ENCODE data around the gene IL16.

The IL16 gene

GRCh38 chr15:81331600-81331999 lies 134.9 kb downstream of the IL16 start:
- CTCF ChIA-PET, result no interaction called here
- DNase-seq (ENCODE audit: extremely low spot score), result no peak

GRCh38 chr15:81332326-81332725 lies 135.6 kb downstream of the IL16 start:
- CTCF ChIA-PET, result no interaction called here
- POLR2A ChIA-PET, result no interaction called here
- no peak for TF ChIP-seq HDGF (IDR thresholded peaks at IDR 0.05; ENCODE audit: borderline replicate concordance)
- no peak for DNase-seq (ENCODE audit: extremely low spot score)

More at GRCh38 chr15:81331600-81331999, 134.9 kb downstream of the IL16 start:
- TF ChIP-seq SUZ12 (IDR thresholded peaks at IDR 0.05) (no peak), PKNOX1 (IDR thresholded peaks at IDR 0.05) (no peak), CTBP1 (IDR thresholded peaks at IDR 0.05; ENCODE audit: borderline replicate concordance) (no peak), ARNT (IDR thresholded peaks at IDR 0.05) (no peak), LEF1 (IDR thresholded peaks at IDR 0.05; ENCODE audit: borderline replicate concordance) (no peak), BHLHE40 (IDR thresholded peaks at IDR 0.05; ENCODE audit: borderline replicate concordance) (no peak), SP1 (IDR thresholded peaks at IDR 0.05) (no peak), FOXM1 (IDR thresholded peaks at IDR 0.05; ENCODE audit: borderline replicate concordance) (no peak), L3MBTL2 (conservative IDR thresholded peaks at IDR 0.05) (no peak), TARDBP (IDR thresholded peaks at IDR 0.05) (no peak), ZNF384 (IDR thresholded peaks at IDR 0.05) (no peak)
- POLR2A ChIA-PET, result no interaction called here

GRCh38 chr15:81333363-81333762 lies 136.7 kb downstream of the IL16 start:
- ChIA-PET CTCF (no interaction called here), POLR2A (no interaction called here)
- DNase-seq (ENCODE audit: extremely low spot score), result no peak
- no peak for TF ChIP-seq PKNOX1 (IDR thresholded peaks at IDR 0.05)

- ChIA-PET POLR2A (interaction anchor here (1.7 kb wide), 1 partner anchor 11 kb away, joined by 6 read pairs; the partner anchor contains the start of gene STARD5), CTCF (interaction anchor here (0.6 kb wide), 1 partner anchor 60 kb away, joined by 4 read pairs; no protein-coding TSS in a partner anchor)
- no peak for DNase-seq (ENCODE audit: extremely low spot score)
- TF ChIP-seq HDGF (IDR thresholded peaks at IDR 0.05; ENCODE audit: borderline replicate concordance), result no peak
- no peak for TF ChIP-seq ELF4 (IDR thresholded peaks at IDR 0.05)
- TF ChIP-seq ARNT (IDR thresholded peaks at IDR 0.05), result no peak
- TF ChIP-seq FOXM1 (IDR thresholded peaks at IDR 0.05; ENCODE audit: borderline replicate concordance), result no peak
- no peak for TF ChIP-seq NFRKB (IDR thresholded peaks at IDR 0.05)
- no peak for TF ChIP-seq BHLHE40 (IDR thresholded peaks at IDR 0.05; ENCODE audit: borderline replicate concordance)
- TF ChIP-seq TARDBP (IDR thresholded peaks at IDR 0.05), result no peak
- no peak for TF ChIP-seq ZNF384 (IDR thresholded peaks at IDR 0.05)
- no peak for TF ChIP-seq FOXK2 (IDR thresholded peaks at IDR 0.05)
- TF ChIP-seq FOXA1 (IDR thresholded peaks at IDR 0.05), result no peak
- no peak for TF ChIP-seq SUZ12 (IDR thresholded peaks at IDR 0.05)
- no peak for TF ChIP-seq SP1 (IDR thresholded peaks at IDR 0.05)
- no peak for TF ChIP-seq CTBP1 (IDR thresholded peaks at IDR 0.05; ENCODE audit: borderline replicate concordance)
- TF ChIP-seq LEF1 (IDR thresholded peaks at IDR 0.05; ENCODE audit: borderline replicate concordance), result no peak
- TF ChIP-seq PKNOX1 (IDR thresholded peaks at IDR 0.05), result no peak
Measured at GRCh38 chr15:81334768-81335435, 138.2 kb downstream of the IL16 start.

- ChIA-PET CTCF (interaction anchor here (0.6 kb wide), 1 partner anchor 60 kb away, joined by 4 read pairs; no protein-coding TSS in a partner anchor), POLR2A (interaction anchor here (1.7 kb wide), 1 partner anchor 12 kb away, joined by 6 read pairs; the partner anchor contains the start of gene STARD5)
- no peak for DNase-seq (ENCODE audit: extremely low spot score)
- no peak for TF ChIP-seq CTBP1 (IDR thresholded peaks at IDR 0.05; ENCODE audit: borderline replicate concordance)
- no peak for TF ChIP-seq FOXK2 (IDR thresholded peaks at IDR 0.05)
- TF ChIP-seq L3MBTL2 (conservative IDR thresholded peaks at IDR 0.05), result no peak
- TF ChIP-seq ELF4 (IDR thresholded peaks at IDR 0.05), result no peak
- TF ChIP-seq ZNF384 (IDR thresholded peaks at IDR 0.05), result no peak
- TF ChIP-seq SP1 (IDR thresholded peaks at IDR 0.05), result no peak
- TF ChIP-seq NFRKB (IDR thresholded peaks at IDR 0.05), result no peak
- TF ChIP-seq PKNOX1 (IDR thresholded peaks at IDR 0.05), result no peak
- TF ChIP-seq SUZ12 (IDR thresholded peaks at IDR 0.05), result no peak
- TF ChIP-seq LEF1 (IDR thresholded peaks at IDR 0.05; ENCODE audit: borderline replicate concordance), result no peak
- no peak for TF ChIP-seq FOXM1 (IDR thresholded peaks at IDR 0.05; ENCODE audit: borderline replicate concordance)
- no peak for TF ChIP-seq FOXA1 (IDR thresholded peaks at IDR 0.05)
- TF ChIP-seq BHLHE40 (IDR thresholded peaks at IDR 0.05; ENCODE audit: borderline replicate concordance), result no peak
- no peak for TF ChIP-seq HDGF (IDR thresholded peaks at IDR 0.05; ENCODE audit: borderline replicate concordance)
- TF ChIP-seq ARNT (IDR thresholded peaks at IDR 0.05), result no peak
- no peak for TF ChIP-seq TARDBP (IDR thresholded peaks at IDR 0.05)
Measured at GRCh38 chr15:81335631-81336030, 139.0 kb downstream of the IL16 start.

GRCh38 chr15:81336568-81336967 lies 139.9 kb downstream of the IL16 start:
- CTCF ChIA-PET, result interaction anchor here (0.6 to 1.1 kb wide), 6 partner anchors 8 to 1542 kb away, joined by 3 to 6 read pairs (median 3); no protein-coding TSS in a partner anchor
- TF ChIP-seq PKNOX1 (IDR thresholded peaks at IDR 0.05) (no peak), BHLHE40 (IDR thresholded peaks at IDR 0.05; ENCODE audit: borderline replicate concordance) (no peak), TARDBP (IDR thresholded peaks at IDR 0.05) (no peak), LEF1 (IDR thresholded peaks at IDR 0.05; ENCODE audit: borderline replicate concordance) (no peak), FOXM1 (IDR thresholded peaks at IDR 0.05; ENCODE audit: borderline replicate concordance) (no peak), SUZ12 (IDR thresholded peaks at IDR 0.05) (no peak), ELF4 (IDR thresholded peaks at IDR 0.05) (no peak), L3MBTL2 (conservative IDR thresholded peaks at IDR 0.05) (no peak), ZNF384 (IDR thresholded peaks at IDR 0.05) (no peak), SP1 (IDR thresholded peaks at IDR 0.05) (no peak), CTBP1 (IDR thresholded peaks at IDR 0.05; ENCODE audit: borderline replicate concordance) (no peak), ARNT (IDR thresholded peaks at IDR 0.05) (no peak), FOXA1 (IDR thresholded peaks at IDR 0.05) (no peak), NFRKB (IDR thresholded peaks at IDR 0.05) (no peak), FOXK2 (IDR thresholded peaks at IDR 0.05) (no peak), HDGF (IDR thresholded peaks at IDR 0.05; ENCODE audit: borderline replicate concordance) (no peak)
- POLR2A ChIA-PET, result interaction anchor here (1.3 kb wide), 1 partner anchor 12 kb away, joined by 7 read pairs; the partner anchor contains the start of gene STARD5
- DNase-seq (ENCODE audit: extremely low spot score), result no peak
